K562 (cell line): Measurements from ENCODE around the gene UBN1. TPM values are rescaled to one million over a fixed set of nuclear protein-coding genes. Genes with fewer than 3 reads are reported as not detected.
A peak's percentile ranks its signal among the peaks of the same experiment; 100 is the strongest.

Source experiments
- HNRNPL ChIP-seq: fragments of 200-400 bp; formaldehyde crosslinking; IDR thresholded peaks from 2 replicates; pipeline ENCODE4 v1.6.1; 2017; ENCODE audit warnings: low read depth, mild to moderate bottlenecking, low read length
- HNRNPLL ChIP-seq: fragments of 200-400 bp; formaldehyde crosslinking; IDR thresholded peaks from 2 replicates; pipeline ENCODE4 v1.6.1; 2017; ENCODE audit warnings: low read length, low read depth, mild to moderate bottlenecking; ENCODE audit not compliant: poor library complexity, severe bottlenecking
- HNRNPUL1 ChIP-seq: fragments of 200-400 bp; formaldehyde crosslinking; IDR thresholded peaks from 2 replicates; pipeline ENCODE4 v1.6.1; 2017; ENCODE audit warnings: low read length
- NFIC ChIP-seq: fragments of 450-650 bp; IDR thresholded peaks from 2 replicates; pipeline ENCODE4 v1.6.1; 2017; ENCODE audit warnings: mild to moderate bottlenecking, inconsistent platforms
- NRF1 ChIP-seq, 2 experiments: fragments of 450-650 bp; IDR thresholded peaks in 1 of 2; conservative IDR thresholded peaks in 1 of 2; 2 replicates each; pipeline ENCODE4 v1.6.1; 2014; ENCODE audit warnings: mild to moderate bottlenecking in 2 of 2
- RBBP5 ChIP-seq: fragments of 200-600 bp; sonication (generic); IDR thresholded peaks from 2 replicates; pipeline ENCODE4 v1.6.1; 2012; ENCODE audit warnings: borderline replicate concordance, mild to moderate bottlenecking, low read length, control low read depth, inconsistent platforms; ENCODE audit not compliant: insufficient read depth, poor library complexity, severe bottlenecking
- SIN3A ChIP-seq, 2 experiments: fragments of 150-350 bp in 1 of 2; IDR thresholded peaks; 2 replicates each; pipeline ENCODE4 v1.6.1; 2011 to 2016; ENCODE audit warnings: borderline replicate concordance in 2 of 2, low read depth in 2 of 2, low read length in 2 of 2, mild to moderate bottlenecking in 2 of 2, moderate library complexity in 2 of 2; ENCODE audit not compliant: control insufficient read depth in 1 of 2
- ZBED1 ChIP-seq: IDR thresholded peaks from 2 replicates; pipeline ENCODE4 v1.6.1; 2014
- polyA plus RNA-seq, 8 experiments: library from polyadenylated mRNA; depleted of rRNA in 4 of 8; stranded (reverse) in 5 of 8; unstranded in 3 of 8; fragments of >200 nt; fragmentation: Nextera tagmentation in 2 of 8; fragmentation: Illumina TruSeq in 1 of 8; extraction: Ambion mirVana in 2 of 8; extraction: Trizol in 1 of 8; gene quantifications; 2 replicates each; pipeline versions ENCODE4 v1.2.1 to v1.2.3, GENCODE V29; 2011 to 2014; ENCODE audit warnings: inconsistent platforms in 1 of 8, missing spikeins in 1 of 8
- total RNA-seq, 7 experiments: library from RNA; depleted of rRNA in 6 of 7; stranded (reverse); fragments of >200 nt in 6 of 7; fragmentation: Illumina TruSeq in 2 of 7; extraction: Trizol in 2 of 7; gene quantifications; 2 replicates each; pipeline versions ENCODE4 v1.2.1 to v1.2.3, GENCODE V29; 2011 to 2021; ENCODE audit warnings: low replicate concordance in 1 of 7
- TF ChIP-seq, protein P1 (sequence below), 2 experiments: IDR thresholded peaks; 2 replicates each; pipeline ENCODE4 v1.6.1; 2012; ENCODE audit warnings: improper control_type of control experiment in 2 of 2, low read depth in 2 of 2, low read length in 2 of 2, borderline replicate concordance in 1 of 2
- TF ChIP-seq, protein P2 (sequence below), 2 experiments: fragments of 450-650 bp; IDR thresholded peaks; 2 replicates each; pipeline ENCODE4 v1.6.1; 2016
- TF ChIP-seq, protein P3 (sequence below): fragments of 200-800 bp; sonication (Bioruptor generic); IDR thresholded peaks from 2 replicates; pipeline ENCODE4 v1.6.1; 2017; ENCODE audit warnings: missing genetic modification characterization, missing compliant biosample characterization
- TF ChIP-seq, protein P4 (sequence below): fragments of 450-650 bp; IDR thresholded peaks from 2 replicates; pipeline ENCODE4 v1.6.1; 2016; ENCODE audit warnings: borderline replicate concordance

UBN1 gene
- total and polyA plus RNA-seq, 9 of the 15 experiments (the other 6 are each of a cell fraction or from before 2014, with no cell fraction given) = 1.5 to 45.7 (median 20.6) TPM

DNA sequence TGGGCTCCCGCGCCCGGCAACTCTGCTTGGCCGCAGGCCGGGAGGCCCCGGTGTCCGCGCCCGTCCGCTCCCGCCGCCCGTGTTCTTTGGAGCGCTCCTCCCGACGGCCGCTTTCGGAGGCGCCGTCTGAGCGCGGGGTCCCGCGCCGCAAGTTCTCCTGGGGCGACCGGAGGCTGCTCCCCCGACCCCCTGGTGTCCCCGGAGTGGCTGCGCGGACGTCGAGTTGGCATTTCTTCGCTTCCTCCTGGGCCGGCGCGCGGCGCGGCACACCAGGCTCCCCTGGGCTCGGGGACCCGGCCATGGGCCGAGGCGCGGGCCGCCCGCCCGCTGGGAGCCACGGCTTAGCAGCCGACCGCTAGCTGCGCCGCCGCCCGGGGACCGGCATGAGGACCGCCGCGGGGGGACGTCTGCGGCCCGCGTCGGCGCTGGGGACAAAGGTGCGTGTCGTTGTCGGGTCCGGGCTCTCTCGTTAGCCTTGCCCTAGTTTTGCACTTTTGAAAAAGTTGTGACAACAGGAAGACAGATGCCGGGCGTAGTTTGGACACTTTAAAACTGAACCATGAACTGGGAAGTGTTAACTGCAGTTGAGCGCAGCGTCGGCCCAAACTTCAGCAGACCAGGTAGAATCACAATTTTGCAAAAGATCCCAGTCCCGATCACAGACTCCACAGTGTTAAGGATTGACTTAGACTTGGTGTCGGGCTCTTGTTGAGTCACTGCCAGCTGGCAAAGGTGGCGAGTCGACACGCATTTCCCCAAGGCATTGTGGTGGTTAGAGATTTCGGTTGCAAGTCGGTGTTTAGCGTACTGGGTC is 700 bp downstream of the UBN1 start (continued):
- TF ChIP-seq, protein P1, sequence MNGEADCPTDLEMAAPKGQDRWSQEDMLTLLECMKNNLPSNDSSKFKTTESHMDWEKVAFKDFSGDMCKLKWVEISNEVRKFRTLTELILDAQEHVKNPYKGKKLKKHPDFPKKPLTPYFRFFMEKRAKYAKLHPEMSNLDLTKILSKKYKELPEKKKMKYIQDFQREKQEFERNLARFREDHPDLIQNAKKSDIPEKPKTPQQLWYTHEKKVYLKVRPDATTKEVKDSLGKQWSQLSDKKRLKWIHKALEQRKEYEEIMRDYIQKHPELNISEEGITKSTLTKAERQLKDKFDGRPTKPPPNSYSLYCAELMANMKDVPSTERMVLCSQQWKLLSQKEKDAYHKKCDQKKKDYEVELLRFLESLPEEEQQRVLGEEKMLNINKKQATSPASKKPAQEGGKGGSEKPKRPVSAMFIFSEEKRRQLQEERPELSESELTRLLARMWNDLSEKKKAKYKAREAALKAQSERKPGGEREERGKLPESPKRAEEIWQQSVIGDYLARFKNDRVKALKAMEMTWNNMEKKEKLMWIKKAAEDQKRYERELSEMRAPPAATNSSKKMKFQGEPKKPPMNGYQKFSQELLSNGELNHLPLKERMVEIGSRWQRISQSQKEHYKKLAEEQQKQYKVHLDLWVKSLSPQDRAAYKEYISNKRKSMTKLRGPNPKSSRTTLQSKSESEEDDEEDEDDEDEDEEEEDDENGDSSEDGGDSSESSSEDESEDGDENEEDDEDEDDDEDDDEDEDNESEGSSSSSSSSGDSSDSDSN (IDR thresholded peaks at IDR 0.05; ENCODE audit: borderline replicate concordance in 1 of 2, low read depth in 2 of 2, low read length in 2 of 2) = peak; percentile 62 to 87; a peak in 2 of 4 replicates
- TF ChIP-seq, protein P2, sequence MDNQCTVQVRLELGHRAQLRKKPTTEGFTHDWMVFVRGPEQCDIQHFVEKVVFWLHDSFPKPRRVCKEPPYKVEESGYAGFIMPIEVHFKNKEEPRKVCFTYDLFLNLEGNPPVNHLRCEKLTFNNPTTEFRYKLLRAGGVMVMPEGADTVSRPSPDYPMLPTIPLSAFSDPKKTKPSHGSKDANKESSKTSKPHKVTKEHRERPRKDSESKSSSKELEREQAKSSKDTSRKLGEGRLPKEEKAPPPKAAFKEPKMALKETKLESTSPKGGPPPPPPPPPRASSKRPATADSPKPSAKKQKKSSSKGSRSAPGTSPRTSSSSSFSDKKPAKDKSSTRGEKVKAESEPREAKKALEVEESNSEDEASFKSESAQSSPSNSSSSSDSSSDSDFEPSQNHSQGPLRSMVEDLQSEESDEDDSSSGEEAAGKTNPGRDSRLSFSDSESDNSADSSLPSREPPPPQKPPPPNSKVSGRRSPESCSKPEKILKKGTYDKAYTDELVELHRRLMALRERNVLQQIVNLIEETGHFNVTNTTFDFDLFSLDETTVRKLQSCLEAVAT (IDR thresholded peaks at IDR 0.05) = no peak
- TF ChIP-seq NRF1 (conservative IDR thresholded peaks at IDR 0.05 in 1 of 2, IDR thresholded peaks at IDR 0.05 in 1 of 2) (0 out of 4 replicates have a peak, but pooled peaks of 1 of the 2 experiments have one; percentile 33), SIN3A (IDR thresholded peaks at IDR 0.05; ENCODE audit: borderline replicate concordance in 2 of 2, control insufficient read depth in 1 of 2, low read depth in 2 of 2, low read length in 2 of 2) (peak in 1 of 2 experiments; percentile 30; a peak in 2 of 4 replicates), RBBP5 (peak; percentile 74), HNRNPUL1 (no peak), HNRNPL (0 out of 2 replicates have a peak, but pooled peaks have one; percentile 33), ZBED1 (no peak), NFIC (peak; percentile 58), HNRNPLL (peak; percentile 1)
- TF ChIP-seq, protein P3, sequence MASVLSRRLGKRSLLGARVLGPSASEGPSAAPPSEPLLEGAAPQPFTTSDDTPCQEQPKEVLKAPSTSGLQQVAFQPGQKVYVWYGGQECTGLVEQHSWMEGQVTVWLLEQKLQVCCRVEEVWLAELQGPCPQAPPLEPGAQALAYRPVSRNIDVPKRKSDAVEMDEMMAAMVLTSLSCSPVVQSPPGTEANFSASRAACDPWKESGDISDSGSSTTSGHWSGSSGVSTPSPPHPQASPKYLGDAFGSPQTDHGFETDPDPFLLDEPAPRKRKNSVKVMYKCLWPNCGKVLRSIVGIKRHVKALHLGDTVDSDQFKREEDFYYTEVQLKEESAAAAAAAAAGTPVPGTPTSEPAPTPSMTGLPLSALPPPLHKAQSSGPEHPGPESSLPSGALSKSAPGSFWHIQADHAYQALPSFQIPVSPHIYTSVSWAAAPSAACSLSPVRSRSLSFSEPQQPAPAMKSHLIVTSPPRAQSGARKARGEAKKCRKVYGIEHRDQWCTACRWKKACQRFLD (CRISPR knock-in tag) = peak; percentile 44; the same call in 1 of the 2 replicates
- TF ChIP-seq, protein P4, sequence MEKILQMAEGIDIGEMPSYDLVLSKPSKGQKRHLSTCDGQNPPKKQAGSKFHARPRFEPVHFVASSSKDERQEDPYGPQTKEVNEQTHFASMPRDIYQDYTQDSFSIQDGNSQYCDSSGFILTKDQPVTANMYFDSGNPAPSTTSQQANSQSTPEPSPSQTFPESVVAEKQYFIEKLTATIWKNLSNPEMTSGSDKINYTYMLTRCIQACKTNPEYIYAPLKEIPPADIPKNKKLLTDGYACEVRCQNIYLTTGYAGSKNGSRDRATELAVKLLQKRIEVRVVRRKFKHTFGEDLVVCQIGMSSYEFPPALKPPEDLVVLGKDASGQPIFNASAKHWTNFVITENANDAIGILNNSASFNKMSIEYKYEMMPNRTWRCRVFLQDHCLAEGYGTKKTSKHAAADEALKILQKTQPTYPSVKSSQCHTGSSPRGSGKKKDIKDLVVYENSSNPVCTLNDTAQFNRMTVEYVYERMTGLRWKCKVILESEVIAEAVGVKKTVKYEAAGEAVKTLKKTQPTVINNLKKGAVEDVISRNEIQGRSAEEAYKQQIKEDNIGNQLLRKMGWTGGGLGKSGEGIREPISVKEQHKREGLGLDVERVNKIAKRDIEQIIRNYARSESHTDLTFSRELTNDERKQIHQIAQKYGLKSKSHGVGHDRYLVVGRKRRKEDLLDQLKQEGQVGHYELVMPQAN = 0 out of 2 replicates have a peak, but pooled peaks have one; percentile 20
